ENCODE results near the gene PGGHG.

PGGHG gene

DNA sequence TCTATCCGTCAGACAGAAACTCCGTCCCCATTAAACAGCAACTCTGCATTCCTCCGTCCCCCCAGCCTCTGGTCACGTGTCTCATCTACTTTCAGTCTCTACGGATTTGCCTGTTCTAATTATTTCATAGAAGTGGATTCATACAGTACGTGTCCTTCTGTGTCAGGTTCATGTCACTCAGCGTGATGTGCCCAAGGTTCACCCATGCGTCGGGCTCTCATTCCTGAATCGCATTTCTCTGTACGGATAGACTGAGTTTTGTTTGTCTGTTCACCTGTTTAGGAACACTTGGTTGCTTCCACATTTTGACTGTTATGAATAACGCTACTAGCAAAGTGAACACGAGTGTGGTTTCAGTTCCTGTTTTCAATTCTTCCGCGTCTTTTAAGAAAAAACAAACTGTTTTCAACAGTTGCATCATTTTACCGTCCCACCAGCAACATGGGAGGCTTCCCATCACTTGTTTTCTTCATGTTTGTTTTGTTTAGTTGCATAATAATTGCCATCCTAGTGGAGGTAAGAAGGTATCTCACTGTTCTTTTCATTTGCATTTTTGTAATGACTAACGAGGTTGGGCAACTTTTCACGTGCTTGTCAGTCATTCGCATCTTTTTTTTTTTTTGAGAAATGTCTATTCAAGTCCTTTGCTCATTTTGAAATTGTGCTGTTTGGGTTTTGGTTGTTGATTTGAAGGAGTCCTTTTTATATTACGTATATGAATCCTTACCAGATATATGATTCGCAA lies 19.6 kb upstream of the PGGHG start:
- peak; percentile 59 for DNase-seq (ENCODE audit: low spot score)

DNA sequence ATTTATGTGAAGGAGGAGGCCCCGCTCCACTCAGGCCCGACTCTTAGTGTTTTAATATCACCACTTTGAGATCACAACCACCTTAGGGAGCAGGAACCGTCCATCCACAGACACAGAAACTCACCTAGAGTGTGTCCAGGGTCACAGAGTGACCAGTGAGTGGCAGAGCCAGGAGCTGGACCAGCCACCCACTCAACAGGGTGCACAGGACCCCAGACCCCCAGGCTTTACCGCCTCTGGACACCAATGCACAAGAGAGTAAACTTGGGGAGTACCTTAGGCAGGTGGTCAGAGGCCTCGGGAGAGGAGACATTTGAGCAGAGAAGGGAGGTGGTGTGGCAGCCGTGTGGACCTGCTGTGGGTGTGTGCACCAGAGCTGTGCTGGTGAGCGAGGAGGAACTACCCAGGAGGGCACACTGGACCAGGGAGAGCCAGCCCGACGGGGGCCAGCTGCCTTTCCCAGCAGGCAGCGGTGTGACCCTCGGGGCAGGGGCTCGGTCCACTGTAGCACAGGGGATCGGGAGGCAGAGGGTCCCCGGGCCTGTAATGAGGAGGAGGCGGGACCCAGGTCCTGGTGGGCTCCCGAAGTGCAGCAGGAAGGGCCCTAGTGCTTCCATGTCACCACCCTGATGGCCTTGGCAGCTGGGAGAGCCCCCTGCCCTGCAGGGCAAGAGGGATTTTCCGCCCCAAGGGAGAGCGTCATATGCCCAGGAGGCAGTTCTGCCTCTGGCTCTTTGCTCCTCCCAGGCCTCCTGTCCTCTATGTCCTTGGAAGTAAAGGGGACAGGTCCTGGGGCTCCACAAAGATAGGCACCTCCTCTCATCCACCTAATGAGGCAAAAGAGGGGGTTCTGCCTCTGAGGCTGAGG lies 18.2 kb upstream of the PGGHG start:
- DNase-seq (ENCODE audit: low spot score) = no peak

DNA sequence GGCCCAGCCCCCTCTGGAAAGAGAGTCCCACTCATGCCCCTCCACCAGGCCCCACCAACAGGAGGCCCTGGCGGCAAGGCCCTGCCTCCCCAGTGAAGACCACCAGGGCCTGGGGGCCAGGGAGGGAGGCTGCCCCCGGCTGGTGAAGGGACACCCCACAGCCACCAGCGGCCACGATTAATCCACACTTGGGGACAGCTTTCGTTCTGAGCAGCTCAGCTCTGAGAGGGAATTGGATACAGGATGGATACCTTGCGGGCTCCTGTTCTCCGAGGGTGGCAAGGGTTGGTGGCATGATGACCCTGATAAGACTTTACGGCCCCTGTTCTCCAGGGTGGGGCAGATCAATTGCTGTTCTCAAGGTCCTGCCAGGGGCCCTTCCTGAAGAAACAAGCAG lies 17.6 kb upstream of the PGGHG start:
- no peak for DNase-seq (ENCODE audit: low spot score)

DNA sequence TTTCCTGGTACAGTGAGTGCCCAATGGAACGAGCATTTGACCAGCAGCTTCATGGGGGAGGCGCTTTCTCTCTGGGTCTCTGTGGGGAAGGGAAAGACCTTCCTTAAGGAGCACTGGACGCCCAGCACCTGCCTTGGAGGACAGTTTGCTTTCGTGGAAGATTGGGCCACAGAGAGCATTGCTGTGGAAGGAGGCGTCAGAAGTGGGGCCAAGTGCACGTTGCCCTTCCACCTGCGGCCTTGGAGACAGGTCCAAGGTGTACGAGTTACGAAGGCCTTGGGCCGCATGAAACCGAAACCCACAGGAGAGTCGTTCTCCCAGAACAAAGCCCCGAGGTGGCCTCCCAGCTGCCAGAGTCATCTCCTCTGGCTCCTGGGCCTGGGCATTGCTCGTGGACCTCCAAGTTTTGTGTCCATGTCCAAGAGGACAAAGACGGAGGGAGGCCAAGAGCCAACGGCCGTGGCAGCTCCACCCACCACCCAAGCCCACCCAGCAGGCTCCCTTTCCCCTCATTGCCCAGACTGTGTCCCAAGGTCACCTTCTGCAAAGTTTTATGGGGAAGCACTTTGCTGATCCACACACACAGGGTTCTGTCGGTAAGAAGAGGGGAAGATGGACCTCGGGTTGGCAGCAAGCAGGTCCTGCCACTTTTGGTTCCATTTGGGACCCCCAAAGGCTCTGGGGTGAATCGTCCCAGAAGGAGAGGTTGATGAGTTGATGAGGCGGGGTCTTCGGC lies 16.6 kb upstream of the PGGHG start:
- no peak for DNase-seq (ENCODE audit: low spot score)

DNA sequence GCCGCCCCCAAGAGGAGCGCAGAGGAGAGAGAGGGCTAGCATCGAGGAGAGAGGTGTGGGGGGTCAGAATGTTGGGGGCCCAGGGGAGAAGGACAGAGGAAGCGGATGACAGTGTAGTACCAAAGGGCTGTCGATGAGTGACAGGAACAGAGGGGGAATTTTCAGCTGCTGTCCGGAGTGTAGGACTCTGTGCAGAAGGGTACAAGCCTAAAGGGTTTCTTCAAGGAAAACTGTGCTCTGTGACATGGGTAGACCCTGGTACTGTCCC lies 16.1 kb upstream of the PGGHG start:
- DNase-seq (ENCODE audit: low spot score) = no peak

DNA sequence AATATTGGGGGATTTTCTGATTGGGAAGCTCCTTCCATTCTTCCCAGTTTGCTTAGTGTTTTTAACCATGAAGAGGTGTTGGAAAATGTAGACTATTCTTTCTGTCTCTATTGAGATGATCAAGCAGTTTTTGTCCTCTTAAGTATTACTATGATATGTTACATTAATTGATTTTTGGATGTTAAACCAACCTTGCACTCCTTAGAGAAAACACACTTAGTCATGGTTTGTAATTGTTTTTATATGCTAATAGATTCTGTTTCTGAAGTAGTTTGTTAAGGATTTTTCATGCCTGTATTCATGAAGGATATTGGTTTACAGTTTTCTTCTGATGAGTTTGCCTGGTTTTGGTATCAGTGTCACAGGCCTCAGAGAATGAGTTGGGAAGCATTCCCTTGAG lies 12.7 kb upstream of the PGGHG start:
- no peak for DNase-seq (ENCODE audit: low spot score)

DNA sequence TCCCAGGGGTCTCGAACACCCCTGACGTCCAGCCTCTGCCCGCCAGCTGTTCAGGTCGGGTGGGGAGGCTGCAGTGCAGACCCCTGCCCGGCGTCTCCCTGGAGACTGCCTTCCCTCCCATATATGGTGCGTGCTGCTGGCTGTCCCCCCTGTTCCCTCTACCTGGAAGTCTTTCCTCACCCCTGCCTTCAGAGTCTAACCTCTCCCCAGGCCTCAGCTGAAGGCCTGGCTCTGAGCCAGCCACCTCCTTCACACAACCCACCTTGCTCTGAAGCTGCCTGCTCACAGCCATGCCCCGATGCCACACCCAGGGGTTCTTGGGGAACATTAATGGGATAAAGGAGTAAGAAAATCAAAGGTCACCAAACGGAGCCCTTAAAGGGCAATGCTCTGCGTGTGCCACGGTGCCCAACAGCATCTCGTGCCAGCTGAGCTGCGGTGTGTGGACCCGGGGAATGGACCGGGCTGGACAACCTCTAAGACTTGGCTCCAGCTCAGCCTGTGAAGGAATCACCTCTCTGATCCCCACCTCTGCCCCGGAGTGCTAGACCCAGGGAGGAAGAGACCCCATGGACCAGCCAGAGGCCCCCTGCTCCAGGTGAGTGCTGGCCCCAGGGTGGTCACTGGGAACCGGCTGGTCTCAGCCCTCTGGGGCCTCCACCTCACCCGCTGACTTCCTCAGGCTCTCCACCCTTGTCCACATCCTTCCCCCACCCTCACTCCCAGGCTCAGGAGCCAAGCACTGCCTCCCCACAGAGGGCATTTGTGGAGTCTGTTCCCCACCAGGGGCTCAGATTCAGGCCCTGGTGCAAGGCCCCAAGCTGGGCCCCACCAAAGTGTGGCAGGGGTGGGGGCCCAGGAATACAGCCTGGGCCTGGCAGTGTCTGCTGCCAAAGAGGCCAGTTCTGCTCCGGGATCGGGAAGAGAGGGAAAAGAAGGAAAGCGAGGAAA lies 10.7 kb upstream of the PGGHG start, which contains the start of gene NLRP6:
TSS of gene NLRP6 (plus strand) at position 407 of the 951 bp plus-strand sequence. CDS start at position 570, 163 bp downstream.
- no peak for DNase-seq (ENCODE audit: low spot score)

DNA sequence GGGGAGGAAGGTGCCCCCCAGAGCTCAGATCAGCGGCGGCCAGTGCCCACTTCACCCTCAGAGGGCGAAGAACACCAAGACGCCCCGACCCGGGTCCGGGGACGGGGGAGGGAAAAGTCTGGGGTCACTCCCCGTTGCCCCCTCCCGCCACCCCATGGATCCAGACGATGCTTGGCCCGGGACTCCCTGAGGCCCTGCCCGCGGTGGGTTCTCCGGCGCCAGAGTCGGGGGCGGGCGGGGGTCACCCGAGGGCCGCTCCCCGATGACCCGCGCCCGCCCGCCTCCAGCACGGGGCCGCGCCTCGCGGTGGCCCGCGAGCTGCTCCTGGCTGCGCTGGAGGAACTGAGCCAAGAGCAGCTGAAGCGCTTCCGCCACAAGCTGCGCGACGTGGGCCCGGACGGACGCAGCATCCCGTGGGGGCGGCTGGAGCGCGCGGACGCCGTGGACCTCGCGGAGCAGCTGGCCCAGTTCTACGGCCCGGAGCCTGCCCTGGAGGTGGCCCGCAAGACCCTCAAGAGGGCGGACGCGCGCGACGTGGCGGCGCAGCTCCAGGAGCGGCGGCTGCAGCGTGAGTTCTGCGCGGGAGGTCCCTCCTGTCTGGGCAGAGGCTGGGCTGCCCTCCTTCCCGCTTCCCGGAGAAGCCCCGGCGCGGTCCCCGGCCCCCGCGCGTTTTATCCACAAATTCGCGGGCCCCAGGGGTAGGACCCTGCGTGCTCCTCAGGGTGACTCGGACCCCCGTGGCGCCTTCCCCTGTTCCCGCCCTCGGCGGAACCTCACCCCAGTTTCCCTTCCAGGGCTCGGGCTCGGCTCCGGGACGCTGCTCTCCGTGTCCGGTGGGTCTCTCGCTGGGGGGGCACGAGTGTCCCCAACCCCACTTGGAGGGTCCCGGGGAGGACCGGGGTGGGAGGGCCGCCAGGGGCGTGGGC lies 9.6 kb upstream of the PGGHG start:
- DNase-seq (ENCODE audit: low spot score) = no peak

DNA sequence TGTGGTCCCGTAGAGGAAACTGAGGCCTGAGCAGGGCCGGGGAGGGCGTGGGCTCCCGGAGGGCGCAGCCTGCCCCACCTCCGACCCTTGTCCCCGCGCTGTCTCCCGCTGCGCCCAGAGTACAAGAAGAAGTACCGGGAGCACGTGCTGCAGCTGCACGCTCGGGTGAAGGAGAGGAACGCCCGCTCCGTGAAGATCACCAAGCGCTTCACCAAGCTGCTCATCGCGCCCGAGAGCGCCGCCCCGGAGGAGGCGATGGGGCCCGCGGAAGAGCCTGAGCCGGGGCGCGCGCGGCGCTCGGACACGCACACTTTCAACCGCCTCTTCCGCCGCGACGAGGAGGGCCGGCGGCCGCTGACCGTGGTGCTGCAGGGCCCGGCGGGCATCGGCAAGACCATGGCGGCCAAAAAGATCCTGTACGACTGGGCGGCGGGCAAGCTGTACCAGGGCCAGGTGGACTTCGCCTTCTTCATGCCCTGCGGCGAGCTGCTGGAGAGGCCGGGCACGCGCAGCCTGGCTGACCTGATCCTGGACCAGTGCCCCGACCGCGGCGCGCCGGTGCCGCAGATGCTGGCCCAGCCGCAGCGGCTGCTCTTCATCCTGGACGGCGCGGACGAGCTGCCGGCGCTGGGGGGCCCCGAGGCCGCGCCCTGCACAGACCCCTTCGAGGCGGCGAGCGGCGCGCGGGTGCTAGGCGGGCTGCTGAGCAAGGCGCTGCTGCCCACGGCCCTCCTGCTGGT lies 8.8 kb upstream of the PGGHG start:
- peak; percentile 27 for DNase-seq (ENCODE audit: low spot score)

DNA sequence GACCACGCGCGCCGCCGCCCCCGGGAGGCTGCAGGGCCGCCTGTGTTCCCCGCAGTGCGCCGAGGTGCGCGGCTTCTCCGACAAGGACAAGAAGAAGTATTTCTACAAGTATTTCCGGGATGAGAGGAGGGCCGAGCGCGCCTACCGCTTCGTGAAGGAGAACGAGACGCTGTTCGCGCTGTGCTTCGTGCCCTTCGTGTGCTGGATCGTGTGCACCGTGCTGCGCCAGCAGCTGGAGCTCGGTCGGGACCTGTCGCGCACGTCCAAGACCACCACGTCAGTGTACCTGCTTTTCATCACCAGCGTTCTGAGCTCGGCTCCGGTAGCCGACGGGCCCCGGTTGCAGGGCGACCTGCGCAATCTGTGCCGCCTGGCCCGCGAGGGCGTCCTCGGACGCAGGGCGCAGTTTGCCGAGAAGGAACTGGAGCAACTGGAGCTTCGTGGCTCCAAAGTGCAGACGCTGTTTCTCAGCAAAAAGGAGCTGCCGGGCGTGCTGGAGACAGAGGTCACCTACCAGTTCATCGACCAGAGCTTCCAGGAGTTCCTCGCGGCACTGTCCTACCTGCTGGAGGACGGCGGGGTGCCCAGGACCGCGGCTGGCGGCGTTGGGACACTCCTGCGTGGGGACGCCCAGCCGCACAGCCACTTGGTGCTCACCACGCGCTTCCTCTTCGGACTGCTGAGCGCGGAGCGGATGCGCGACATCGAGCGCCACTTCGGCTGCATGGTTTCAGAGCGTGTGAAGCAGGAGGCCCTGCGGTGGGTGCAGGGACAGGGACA lies 8.0 kb upstream of the PGGHG start:
- peak; percentile 20 for DNase-seq (ENCODE audit: low spot score)

DNA sequence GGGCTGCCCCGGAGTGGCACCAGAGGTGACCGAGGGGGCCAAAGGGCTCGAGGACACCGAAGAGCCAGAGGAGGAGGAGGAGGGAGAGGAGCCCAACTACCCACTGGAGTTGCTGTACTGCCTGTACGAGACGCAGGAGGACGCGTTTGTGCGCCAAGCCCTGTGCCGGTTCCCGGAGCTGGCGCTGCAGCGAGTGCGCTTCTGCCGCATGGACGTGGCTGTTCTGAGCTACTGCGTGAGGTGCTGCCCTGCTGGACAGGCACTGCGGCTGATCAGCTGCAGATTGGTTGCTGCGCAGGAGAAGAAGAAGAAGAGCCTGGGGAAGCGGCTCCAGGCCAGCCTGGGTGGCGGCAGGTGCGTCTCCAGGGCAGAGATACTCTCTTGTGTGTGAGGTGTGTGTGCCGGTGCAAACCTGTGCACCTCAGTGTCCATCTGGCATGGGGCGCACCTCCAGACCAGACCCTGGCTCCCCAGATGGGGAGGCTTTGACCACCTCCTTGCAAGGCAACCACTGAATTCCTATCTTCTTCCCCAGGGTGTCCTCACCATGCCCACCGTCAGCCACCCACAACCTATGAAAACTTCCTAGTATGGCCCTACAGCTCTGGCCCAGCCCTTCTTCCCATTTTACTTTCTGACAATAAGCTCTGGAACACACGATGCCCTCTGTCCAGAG lies 7.3 kb upstream of the PGGHG start:
- DNase-seq (ENCODE audit: low spot score) = no peak

DNA sequence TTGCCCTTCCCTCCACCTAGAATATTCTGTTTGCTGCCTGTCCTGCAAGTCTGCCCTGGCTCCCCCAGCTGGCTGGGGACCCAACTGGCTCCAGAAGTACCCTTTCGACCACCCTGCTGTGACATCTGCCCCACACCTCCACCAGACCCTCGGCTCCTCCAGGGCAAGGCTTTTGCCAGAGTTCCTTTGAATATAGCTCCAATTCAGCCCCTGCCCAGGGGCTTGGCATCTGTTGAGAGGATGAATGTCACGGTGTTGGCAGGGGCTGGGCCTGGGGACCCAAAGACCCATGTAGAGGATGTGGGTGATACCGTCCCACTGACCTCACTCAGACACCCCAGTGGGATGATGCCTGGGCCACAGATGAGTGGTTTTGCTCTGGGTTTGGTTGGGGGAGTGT lies 6.8 kb upstream of the PGGHG start:
- no peak for DNase-seq (ENCODE audit: low spot score)

DNA sequence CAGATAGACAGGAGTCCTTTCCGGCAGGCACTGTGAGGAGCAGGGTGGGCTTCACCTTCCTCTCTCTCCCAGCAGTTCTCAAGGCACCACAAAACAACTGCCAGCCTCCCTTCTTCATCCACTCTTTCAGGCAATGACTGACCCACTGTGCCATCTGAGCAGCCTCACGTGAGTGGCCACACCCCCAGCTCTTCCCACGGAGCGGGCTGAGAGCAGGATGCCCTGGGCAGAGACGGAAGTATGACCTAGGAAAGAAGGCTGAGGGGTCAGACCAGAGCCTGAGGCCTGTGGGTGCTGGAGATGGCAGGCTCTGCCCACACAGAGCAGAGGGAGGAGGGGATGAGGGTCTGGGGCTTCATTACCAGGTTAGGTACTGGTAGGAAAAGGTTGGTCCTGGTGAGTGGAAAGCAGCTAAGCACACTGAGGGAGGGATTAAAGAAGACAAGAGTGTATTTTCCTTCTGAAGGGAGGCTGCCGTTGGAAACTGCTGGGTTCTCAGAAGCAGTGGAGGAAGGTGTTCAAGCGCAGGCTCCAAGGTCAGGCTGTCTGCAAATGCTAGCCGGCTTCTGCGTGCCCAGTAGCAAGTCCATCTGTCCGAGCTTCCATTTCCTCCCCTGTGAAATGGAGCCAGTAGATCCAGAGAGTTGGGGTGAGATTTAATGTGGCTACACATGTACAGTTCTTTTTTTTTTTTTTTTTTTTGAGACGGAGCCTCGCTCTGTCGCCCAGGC lies 6.1 kb upstream of the PGGHG start:
- no peak for DNase-seq (ENCODE audit: low spot score)

DNA sequence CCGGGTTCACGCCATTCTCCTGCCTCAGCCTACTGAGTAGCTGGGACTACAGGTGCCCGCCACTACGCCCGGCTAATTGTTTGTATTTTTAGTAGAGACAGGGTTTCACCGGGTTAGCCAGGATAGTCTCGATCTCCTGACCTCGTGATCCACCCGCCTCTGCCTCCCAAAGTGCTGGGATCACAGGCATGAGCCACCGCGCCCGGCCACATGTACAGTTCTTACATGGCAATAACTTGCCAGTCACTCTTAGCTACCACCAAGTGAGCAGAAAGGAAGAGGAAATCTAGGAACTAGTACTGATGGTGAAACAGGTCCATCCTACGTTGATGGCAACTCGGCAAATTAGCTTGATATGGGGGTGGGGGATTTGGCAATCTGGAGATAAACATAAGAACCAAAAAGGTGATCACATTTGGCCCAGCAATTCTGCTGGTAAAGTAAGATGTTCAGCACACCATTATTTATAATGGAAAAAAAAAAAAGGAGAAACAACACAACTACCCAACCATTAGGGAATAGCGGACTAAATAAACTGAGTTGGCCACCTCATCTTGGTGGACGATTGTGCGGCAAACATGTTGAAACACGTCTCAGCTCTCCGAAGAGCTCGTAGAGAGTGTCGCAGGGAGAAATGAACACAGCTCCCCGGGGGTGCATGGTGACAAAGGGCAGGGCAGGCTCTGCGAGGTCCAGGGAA lies 5.4 kb upstream of the PGGHG start:
- DNase-seq (ENCODE audit: low spot score) = no peak

DNA sequence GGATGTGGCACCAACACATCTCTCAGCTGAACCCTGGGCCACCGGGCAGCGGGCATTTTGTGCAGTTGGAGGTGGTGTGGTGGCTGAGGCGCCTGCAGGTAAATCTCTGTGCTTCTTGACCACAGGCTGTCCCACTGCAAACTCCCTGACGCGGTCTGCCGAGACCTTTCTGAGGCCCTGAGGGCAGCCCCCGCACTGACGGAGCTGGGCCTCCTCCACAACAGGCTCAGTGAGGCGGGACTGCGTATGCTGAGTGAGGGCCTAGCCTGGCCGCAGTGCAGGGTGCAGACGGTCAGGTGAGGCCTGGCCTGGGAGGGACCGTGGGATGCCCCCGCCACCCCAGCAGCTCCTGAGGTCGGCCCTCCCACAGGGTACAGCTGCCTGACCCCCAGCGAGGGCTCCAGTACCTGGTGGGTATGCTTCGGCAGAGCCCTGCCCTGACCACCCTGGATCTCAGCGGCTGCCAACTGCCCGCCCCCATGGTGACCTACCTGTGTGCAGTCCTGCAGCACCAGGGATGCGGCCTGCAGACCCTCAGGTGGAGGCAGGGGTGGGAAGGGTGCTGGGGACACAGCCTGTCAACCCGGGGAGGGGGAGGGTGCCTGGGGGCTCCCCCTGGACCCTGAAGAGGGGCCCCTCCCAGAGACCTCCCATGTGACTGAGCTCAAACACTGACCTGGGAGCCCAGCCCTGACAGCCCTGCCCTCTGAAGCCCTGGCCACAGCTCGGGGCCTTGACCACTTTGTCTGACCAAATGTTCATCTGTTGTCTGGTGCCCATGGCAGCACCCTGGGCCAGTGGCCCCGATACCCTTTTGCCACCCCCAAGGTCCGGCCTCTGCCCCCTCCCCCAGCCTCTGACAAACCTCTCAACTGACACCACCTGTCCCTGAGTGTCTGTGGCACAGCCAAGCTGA lies 4.6 kb upstream of the PGGHG start:
- no peak for DNase-seq (ENCODE audit: low spot score)

Data from CD4-positive, alpha-beta T cell treated with Interleukin-15 for 4 hours (primary cell).